NCI-H774 (cell line): Measurements from ENCODE around the gene SPSB4.

Source experiments
- DNase-seq: peaks from one replicate; lab custom pipeline; 2025; lab: John Stamatoyannopoulos, UW

Gene SPSB4

DNA sequence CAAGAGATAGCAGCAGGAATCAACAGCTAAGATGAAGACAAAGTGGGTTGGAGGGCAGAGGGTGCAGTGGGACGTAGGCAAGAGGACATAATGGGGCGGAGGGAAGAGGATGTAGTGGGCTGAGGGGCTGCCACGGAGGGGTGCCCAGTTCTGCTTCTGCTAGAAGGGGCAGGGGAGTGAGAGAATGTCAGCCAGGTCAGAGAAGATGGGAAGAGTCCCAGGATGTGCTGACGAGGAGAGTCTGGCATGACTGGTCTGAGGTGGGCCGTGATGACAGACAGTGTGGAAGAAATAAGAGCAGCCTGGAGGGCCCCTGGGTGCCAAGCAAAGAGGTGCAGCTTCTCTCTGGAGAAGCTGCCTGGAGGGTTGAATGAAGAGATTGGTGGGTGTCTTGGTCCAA lies 4.0 kb downstream of the SPSB4 start:
- no peak for DNase-seq

DNA sequence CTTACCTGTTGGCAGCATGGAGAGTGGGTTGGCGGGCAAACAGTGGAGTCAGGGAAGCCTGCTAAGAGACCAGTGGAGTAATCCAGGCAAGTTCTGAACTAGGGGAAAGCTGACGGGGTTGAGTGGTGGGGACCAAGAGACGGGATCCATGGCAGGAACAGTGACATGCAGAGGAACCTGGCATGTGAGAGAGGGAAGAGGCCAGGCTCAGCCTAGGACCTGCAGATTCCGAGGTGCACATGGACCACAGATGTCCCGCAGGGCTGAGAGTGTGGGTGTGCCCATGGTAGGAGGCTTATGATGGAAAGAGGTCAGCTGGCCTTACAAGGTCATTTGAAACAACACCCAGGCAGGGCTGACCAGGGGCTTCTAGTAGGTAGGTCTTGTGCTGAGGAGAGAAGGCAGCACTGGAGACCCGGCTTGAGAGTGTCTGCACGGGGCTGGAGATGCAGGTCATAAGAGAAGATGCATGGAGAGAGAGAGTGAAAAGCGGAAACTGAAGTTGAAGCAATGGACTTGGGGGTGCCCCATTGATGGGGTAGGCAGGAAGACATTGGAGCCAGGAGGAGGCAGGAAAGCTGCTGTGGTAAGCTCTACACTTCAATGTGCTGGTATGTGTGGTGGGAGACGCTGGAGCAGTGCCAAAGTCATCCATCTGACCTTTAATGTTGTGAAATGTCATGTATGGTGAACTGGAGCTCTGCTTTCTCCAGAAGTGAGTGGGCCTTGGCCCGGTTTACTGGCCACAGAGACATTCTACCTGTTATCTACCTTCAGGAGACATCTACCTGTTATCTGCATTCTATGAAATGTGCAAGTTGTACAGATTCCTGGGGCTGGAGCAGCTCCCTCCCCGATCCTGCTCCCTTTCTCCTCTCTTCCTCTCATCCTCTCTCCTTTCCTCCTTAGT lies 4.6 kb downstream of the SPSB4 start:
- DNase-seq, result no peak

DNA sequence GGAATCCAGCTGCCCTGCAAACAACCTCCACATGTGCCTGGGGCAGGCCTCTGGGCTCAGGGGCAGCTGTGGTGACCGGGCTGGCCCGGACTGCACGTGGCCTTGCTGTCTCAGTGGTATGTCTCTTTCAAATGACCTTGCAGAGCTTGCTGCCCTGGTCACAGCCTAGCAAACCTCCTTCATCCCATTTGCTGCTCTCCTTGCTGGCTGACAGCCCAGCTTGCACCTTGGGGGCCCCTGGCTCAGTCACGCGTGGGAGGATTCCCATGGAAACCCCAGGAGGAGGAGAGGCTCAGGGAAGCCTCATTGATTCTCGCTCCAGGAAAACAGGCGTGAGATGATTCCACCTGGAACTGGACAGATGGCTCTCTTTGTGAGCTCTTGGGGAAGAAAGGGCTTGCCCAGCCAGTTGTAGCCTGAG lies 5.6 kb downstream of the SPSB4 start:
- DNase-seq, result no peak

DNA sequence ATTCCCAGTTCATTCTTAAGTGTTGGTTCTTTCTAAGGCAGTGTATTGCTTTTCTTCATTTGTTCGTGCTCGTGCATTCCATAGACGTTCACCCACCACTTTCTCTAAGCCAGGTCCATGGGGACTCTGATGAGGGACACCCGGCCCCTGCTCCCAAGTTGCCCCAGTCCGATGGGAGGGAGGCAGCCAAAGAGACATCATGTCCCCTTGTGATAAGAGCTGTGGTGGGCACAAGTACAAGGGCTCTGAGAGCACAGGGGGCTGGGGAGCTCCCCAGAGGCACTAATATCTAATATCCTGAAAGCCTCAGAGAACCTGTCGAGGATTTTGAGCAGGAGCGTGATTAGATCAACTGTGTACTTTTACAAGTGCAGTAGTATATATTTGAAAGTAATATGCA lies 6.3 kb downstream of the SPSB4 start:
- DNase-seq, result no peak

GRCh38 chr3:141057946-141058800 lies 7.0 kb downstream of the SPSB4 start:
- no peak for DNase-seq

DNA sequence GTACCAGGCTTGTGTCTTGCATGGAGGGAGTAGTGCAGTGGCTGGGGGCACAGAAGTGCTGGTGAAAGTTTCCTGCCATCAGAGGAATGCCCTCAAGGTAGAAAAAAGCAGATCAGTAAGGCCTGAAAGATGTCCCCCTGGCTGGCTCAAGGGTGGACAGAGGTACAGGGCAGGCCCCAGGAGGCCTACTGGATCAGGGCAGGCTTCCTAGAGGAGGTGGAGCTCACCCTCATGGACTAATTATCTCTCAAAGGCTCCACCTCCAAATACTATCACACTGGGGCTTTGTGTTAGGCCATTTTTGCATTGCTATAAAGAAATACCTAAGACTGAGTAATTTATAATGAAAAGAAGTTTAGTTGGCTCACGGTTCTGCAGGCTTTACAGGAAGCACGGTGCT lies 7.8 kb downstream of the SPSB4 start:
- DNase-seq, result no peak

- DNase-seq, result no peak
Measured at GRCh38 chr3:141059816-141060215, 8.7 kb downstream of the SPSB4 start.

DNA sequence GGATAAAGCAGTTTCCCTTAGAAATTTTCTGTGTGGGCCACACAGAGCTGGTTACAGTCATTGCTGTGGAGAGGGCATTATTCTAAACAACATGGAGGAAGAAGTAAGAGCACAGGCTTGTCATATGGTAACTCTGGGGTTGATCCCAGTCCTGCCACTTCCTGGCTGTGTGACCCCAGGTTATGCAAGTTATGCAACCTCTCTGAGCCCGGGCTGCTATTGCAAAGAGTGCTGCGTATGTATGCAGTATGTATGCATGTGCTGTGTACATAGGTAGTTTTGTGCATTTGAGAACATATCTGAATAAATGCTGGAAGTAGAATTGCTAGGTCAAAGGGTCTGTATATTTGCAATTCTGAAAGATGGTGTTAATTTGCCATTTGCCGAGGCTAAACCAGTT lies 9.2 kb downstream of the SPSB4 start:
- DNase-seq, result no peak

DNA sequence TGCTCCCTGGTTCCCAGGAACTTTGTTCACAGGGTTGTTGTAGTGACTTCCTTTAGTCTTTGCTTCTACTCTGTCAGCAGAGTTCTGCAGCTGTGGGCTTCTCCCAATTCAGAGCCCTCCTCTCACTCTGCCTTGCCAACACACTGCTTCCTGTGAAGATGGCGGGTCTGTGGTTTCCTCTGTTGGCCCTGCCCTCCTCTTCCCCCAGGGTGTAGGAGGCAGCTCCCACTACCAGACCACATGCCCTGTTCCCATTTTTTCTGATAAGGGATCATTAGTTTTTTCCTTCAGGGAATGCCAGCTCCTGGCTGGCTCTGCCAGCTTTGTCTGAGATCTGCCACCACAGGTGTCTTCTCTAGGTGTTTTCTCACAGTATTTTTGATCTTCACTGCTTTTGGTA lies 12.7 kb downstream of the SPSB4 start:
- DNase-seq, result no peak

GRCh38 chr3:141064255-141064926 lies 13.2 kb downstream of the SPSB4 start:
- DNase-seq, result no peak

DNA sequence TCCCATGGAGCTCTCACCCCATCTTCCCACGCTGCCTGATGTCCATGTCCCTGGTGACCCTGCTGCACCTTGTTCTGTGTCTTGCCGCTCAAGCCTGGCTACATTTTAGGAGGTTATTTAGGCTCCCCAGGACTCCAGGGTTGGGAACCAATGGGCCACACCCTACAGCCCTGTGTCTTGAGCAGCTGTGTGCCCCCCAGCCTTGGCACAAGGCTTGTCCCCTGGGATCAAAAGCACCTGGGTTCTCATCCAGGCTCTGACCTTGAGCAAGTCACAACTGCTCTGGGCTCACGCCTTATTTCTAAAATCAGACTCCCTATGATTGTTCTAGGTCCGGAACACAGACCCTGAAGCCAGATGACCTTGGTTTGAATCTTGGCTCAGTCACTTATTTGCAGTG lies 14.1 kb downstream of the SPSB4 start:
- no peak for DNase-seq

GRCh38 chr3:141065841-141066805 lies 15.0 kb downstream of the SPSB4 start:
- no peak for DNase-seq

- DNase-seq, result no peak
Measured at GRCh38 chr3:141067206-141067974, 16.2 kb downstream of the SPSB4 start.

- DNase-seq, result no peak
Measured at GRCh38 chr3:141070229-141070628, 19.1 kb downstream of the SPSB4 start.

DNA sequence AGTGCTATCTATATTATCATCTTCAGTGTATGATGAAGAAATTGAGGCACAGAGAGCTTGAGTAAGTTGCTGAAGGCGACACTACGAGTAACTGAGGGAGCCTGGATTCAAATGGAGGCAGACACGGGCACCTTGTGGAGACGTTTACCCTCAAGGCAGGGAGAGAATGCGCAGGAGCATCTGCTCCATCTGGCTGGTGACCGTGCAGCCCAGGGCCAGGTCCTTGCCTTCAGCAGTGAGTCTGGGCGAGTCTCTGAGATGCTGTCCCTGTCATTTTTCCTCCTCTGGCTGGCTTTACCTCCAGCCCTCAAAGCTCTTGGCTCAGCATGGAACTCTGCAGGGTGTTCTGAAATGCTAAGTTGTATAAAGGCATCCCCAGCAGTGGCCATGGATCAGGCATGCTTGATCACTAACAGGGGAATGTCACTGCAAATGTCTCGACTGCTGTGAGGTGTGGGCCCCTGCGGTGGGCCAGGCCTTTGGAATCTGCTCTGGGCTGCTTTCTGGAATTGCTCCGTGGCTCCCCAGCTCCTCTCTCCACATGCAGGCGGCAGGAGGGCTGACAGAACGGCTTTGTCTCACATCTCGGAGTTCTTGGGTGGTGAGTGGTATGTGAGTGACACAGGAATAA lies 19.7 kb downstream of the SPSB4 start:
- DNase-seq, result no peak

DNA sequence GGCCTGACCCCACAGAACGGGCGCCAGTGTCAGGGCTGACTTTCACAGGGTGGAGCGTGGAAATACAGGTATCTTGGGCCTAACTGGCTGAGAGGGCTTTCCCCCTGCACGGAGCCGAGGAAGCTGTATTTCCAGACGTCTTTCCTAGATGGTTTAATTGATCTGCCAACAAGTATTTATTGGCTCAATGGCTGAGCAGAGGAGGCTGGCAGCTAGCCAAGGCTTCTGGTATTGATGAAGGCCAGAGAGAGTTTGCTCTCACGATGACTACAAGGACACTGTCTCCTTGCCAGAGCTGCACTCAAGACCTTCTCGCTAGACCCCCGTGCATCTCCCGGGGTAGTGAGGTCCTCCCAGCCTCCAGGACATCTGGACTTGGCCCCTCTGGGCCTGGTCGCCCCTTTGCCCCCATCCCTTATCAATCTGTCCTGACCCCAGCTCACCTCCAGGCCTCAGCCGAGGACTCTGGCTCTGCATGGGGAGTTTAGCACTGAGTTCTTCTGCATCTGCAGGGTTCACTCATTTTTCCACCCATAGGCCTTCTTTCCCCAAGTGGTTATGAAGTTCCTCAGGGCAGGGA lies 20.6 kb downstream of the SPSB4 start:
- DNase-seq, result no peak

GRCh38 chr3:141072950-141073349 lies 21.8 kb downstream of the SPSB4 start:
- DNase-seq, result no peak

DNA sequence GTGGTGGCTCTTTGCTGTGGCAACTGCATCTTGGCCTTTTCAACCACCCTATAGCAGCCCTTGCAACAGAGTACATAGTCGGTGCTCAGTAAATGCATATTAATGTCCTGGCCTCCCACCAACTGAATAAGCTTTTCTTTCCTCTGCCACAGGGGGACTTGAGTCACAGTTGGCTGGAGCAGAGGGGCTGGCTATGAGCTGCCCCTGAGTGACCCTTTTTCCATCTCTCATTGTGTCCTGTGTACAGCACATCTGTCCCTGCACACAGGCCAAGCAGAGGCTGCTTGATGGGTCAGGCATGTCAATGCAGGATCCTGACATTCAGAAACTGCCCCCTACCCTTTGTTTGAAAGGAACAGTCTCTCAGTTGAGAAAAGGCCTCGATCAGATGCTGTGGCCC lies 22.4 kb downstream of the SPSB4 start:
- DNase-seq, result no peak

DNA sequence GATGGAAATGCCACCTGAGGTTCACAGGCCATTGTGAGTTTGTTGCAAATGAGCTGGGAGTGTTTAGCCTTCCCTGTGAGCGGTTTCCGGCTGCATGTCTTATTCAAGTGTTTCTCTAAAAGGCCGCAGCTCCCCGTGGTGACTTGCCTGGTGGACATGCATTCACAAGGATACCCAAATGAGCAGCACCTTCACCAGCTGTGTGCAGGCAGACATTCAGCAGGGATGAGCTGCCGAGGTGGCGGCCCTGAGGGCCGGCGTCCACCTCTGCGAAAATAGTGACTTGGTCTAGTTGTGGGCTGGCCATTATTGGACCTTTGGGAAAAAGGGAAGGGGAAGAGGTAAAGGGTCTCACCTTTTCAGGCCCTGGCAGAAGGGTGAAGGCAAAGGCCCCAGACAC lies 23.4 kb downstream of the SPSB4 start:
- DNase-seq, result no peak
